Measurements from ENCODE around the gene CAST.

GRCh38 chr5:96745025-96745424 is 82.8 kb downstream of the CAST start:
- TF ChIP-seq POLR2A (IDR thresholded peaks at IDR 0.05; ENCODE audit: low read length) (no peak), GATA1 (IDR thresholded peaks at IDR 0.05; ENCODE audit: low read depth, low read length) (no peak)

Data from erythroblast (primary cell).